EL (cell line): Measurements from ENCODE around the gene SREK1IP1.
A peak's percentile ranks its signal among the peaks of the same experiment; 100 is the strongest.

Experiments used
- DNase-seq: peaks from one replicate; pipeline ENCODE4 v3.0.0-alpha.2; 2016

SREK1IP1 gene

GRCh38 chr5:64768358-64769312, at the start of gene SREK1IP1, which contains the start of gene CWC27:
Gene SREK1IP1, minus strand, starts transcription at chr5:64768691. Its CDS starts 174 bp downstream, at chr5:64768517.
Gene CWC27, plus strand, starts transcription at chr5:64768930. Its CDS starts 217 bp downstream, at chr5:64769147.
- DNase-seq: peak; percentile 90

- no peak for DNase-seq
Measured at GRCh38 chr5:64818245-64818644, 49.8 kb upstream of the SREK1IP1 start.

DNA sequence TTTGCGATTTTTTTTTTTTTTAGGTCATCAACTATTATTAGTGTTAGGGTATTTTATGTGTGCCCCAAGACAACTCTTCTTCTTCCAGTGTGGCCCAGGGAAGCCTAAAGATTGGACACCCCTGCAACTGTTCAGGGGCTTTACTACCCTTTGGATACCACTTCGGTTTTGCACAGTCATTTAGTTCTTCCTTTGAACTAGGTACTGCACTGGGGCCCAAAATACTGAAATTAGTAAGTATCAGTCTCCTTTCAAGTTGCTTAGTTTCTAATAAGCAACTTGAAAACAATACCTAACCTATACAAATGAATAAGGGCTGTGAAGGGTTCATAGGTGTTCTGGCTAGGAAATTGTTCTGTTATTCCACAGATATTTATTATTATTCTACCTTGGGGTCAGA, 45.6 kb upstream of the SREK1IP1 start:
- DNase-seq: no peak

DNA sequence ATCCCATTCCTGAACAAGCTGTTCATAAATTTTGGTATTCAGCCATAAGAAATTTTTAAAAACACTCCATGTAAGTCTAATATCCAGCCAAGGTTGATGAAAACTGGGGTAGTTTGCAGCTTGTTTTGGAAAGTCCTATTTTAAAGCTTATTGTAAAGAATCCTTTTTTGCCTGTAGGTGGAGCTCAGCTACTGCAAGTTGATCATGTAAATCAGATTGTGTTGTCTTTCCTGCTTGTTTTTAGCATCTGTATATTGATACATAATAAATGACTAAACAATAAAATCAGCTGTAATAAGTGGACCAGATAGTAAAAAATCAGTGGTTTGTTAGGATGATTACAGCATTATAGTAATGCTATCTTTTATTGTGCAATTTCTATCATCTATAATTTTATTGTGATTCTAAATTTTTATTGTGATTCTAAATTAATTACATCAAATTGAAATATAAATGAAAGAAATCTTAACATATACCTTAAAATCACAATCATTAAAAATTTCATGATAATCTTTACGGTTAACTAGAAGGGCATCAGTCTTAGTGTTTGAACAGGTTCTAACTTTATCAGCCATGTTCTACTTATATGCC, 42.7 kb upstream of the SREK1IP1 start:
- DNase-seq: peak; percentile 63

DNA sequence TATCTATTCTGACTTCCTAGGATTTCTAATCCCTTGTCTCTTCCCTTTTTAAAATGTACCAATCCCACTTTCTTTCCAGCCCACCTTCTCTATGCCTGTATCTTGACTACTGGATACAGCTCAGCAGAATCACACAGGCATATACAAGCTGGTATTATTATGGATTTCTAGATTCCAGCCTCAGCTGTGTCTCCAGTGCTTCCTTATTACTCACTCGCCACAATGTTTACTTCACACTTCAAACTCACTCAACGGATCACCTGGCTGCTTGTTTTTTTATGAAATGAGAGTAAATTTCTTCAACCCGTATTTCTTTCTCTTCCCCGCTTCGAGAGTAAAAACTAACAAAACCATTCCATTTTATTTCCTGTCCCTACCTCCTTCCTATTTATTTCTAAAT, 39.0 kb upstream of the SREK1IP1 start:
- DNase-seq: no peak

- no peak for DNase-seq
Measured at GRCh38 chr5:64806537-64806936, 38.0 kb upstream of the SREK1IP1 start.

- peak; percentile 29 for DNase-seq
Measured at GRCh38 chr5:64800926-64801325, 32.4 kb upstream of the SREK1IP1 start.

DNA sequence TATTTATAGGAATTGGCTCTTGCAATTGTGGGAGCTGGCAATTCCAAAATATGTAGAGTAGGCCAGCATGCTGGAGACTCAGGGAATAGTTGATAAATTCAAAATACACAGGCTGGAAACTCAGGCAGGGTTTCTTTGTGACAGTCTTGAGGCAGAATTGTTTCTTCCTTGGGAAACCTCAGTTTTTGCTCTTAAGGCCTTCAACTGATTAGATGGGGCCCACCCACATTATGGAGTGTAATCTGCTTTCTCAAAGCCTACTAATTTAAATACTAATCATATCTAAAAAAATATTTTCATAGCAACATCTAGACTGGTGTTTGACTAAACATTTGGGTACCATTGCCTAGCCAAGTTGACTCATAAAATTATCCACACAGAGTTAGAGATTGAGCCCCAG, 27.8 kb upstream of the SREK1IP1 start:
- DNase-seq: no peak

DNA sequence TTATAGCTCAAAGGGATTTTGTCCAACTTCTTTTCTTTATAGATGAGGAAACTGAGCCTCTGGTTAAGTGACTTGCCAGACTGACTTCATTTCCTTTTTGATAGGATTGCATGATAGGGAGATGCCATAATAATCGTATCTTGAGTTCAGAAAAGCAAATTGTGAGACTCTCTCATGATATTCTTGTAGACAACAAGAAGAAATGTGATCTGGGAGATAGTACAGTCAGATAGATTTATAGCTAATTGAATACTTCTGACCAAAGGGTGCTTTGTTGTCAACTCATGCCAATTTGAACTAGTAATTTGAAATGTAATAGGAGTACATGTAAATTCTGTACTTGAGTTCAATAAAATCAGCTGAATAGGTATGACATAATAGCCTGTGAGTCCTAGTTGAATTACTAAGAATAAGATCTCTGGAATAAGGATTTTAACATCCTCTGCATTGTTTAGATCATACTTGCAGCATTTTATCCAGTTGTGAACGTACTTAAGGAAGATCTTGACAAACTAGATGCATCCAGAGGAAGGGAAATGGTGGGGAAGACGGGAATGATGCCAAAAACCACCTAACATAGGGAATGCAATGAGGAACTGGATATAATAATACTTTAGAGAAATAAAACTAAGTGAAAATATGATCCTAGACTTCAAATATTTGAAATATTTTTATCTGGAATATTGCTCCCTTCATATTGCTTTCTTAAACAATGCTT, 25.7 kb upstream of the SREK1IP1 start:
- no peak for DNase-seq

DNA sequence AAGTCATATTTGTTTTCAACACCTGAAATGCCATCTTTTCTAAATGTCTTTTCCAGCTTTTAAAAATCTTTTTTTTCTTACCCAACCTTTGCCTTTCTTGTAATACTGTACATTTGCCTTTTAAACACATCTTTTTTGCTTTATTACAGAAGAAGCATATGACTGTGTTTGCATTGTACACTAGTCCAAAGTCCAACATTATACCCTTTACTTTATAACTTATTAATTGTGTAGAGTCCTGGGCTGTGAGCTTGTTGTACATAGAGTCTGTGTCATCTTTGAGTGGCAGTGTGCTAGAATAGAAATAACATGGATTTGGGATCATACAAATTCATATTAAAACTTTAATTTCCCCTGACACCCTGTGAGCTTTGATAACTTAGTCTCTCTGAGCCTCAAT, 24.0 kb upstream of the SREK1IP1 start:
- no peak for DNase-seq

DNA sequence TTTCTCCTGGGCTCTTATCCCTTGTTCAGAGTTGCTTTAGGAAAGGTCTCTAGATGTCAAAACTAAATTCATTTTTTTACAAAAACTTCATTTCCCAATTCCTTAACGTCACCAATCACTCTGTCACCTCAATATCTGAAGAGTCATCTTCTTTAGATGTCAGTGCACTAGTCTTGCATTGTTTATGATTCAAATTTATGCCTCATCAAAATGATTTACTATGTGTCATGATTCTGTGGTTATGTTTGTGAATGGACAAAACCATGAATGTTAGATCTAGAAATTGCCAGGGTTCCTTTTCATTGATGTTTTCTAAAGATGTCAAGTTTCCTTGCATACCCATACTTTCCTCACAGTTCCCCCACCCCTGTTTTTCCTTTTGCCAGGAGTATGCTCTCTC, 21.7 kb upstream of the SREK1IP1 start:
- DNase-seq: peak; percentile 53

DNA sequence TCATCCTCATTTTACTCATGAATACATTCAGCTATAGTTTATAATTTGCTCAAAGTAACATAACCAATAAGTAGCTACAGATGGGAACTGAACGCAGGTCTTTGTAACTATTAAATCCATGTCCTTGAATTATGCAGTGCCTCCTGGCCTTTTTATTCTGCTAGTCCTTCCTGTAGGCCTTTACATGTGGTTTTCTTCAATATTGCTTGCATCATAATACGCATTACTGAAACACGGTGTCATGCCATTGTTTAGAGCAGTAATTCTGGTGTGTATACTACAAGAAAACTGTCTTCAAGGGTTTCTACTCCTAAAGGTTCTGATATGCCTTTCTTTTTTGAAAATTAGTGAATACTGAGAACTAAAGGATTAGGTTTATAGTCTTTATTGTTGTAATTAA, 21.0 kb upstream of the SREK1IP1 start:
- peak; percentile 46 for DNase-seq

GRCh38 chr5:64788156-64788555, 19.7 kb upstream of the SREK1IP1 start:
- no peak for DNase-seq

GRCh38 chr5:64786372-64786771, 17.9 kb upstream of the SREK1IP1 start:
- DNase-seq: no peak

GRCh38 chr5:64784451-64785025, 16.0 kb upstream of the SREK1IP1 start:
- DNase-seq: peak; percentile 75

DNA sequence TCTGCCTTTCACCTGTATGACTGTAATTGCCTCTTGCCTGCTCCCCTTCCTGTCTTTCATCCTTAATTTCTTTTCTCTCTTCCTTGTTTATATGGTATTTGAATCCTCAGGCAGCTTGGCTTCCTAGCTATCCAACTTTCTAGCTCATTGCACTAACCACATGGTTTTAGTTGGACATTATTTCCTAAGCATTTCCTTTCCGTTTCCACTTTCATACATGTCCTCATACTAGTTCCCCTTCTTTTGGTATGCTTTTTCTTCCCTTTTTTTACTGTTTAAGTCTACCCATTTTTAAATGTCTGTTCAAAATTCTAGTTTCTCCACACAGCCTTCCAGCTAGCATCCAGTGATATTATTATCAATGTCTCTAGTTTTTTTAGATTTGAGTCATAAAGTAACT, 6.8 kb upstream of the SREK1IP1 start:
- no peak for DNase-seq

GRCh38 chr5:64773533-64773932, 5.0 kb upstream of the SREK1IP1 start:
- DNase-seq: no peak

GRCh38 chr5:64771736-64772135, 3.2 kb upstream of the SREK1IP1 start:
- DNase-seq: no peak

- no peak for DNase-seq
Measured at GRCh38 chr5:64769855-64770254, 1.4 kb upstream of the SREK1IP1 start.

- peak; percentile 26 for DNase-seq
Measured at GRCh38 chr5:64767959-64768357, 533 bp downstream of the SREK1IP1 start.

DNA sequence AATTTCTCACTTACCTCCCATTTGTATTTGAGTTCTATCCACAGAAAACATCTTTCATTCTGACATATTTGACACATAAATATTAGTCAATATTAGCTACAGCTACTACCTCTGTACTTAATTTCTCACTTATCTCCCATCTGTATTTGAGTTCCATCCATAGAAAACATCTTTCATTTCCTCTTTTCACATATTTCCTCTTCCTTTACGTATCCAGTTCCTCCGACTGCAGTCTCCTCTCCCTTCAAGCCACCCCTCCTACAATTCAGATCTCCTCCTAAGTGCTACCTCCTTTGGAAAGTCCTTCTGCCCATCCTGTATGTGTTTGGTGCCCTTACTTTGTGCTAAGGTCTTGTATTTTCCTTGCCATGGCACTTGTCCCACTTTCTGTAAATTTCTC, 1.6 kb downstream of the SREK1IP1 start:
- no peak for DNase-seq

GRCh38 chr5:64765804-64766504, 2.5 kb downstream of the SREK1IP1 start:
- peak; percentile 46 for DNase-seq
